H9 (cell line): ENCODE results near the gene THSD4. TPM values are rescaled to one million over a fixed set of nuclear protein-coding genes. Genes with fewer than 3 reads are reported as not detected.

Experiments used
- DNase-seq: peaks from one replicate; pipeline ENCODE4 v3.0.0-alpha.2; 2017
- H2AFZ ChIP-seq: one replicate; pipeline ENCODE4 v1.6.1; 2013; ENCODE audit warnings: mild to moderate bottlenecking, low read length, control low read depth, moderate library complexity
- H2AK5ac ChIP-seq: 2 replicates; pipeline ENCODE4 v1.6.1; 2013; ENCODE audit warnings: low read length, control low read depth, mixed read lengths; ENCODE audit not compliant: insufficient read length
- H2BK120ac ChIP-seq: one replicate; pipeline ENCODE4 v1.6.1; 2013; ENCODE audit warnings: low read depth, mild to moderate bottlenecking, low read length, control low read depth, inconsistent platforms; ENCODE audit not compliant: poor library complexity, severe bottlenecking
- H2BK12ac ChIP-seq: 2 replicates; pipeline ENCODE4 v1.6.1; 2013; ENCODE audit warnings: low read length, control low read depth, mixed read lengths, low read depth; ENCODE audit not compliant: insufficient read length
- H2BK15ac ChIP-seq: 2 replicates; pipeline ENCODE4 v1.6.1; 2013; ENCODE audit warnings: low read depth, low read length, control low read depth
- H2BK20ac ChIP-seq: one replicate; pipeline ENCODE4 v1.6.1; 2013; ENCODE audit warnings: low read depth, mild to moderate bottlenecking, low read length, control low read depth, inconsistent platforms; ENCODE audit not compliant: poor library complexity, severe bottlenecking
- H2BK5ac ChIP-seq: 2 replicates; pipeline ENCODE4 v1.6.1; 2013; ENCODE audit warnings: low read length, control low read depth, mixed read lengths; ENCODE audit not compliant: insufficient read length
- H3K14ac ChIP-seq: 2 replicates; pipeline ENCODE4 v1.6.1; 2013; ENCODE audit warnings: low read length, control low read depth; ENCODE audit not compliant: insufficient read depth
- H3K18ac ChIP-seq: 2 replicates; pipeline ENCODE4 v1.6.1; 2013; ENCODE audit warnings: low read depth, mild to moderate bottlenecking, mixed read lengths, low read length, control low read depth; ENCODE audit not compliant: insufficient read length
- H3K23ac ChIP-seq: 2 replicates; pipeline ENCODE4 v1.6.1; 2013; ENCODE audit warnings: low read length, control low read depth, mixed read lengths, low read depth; ENCODE audit not compliant: insufficient read length
- H3K23me2 ChIP-seq: 2 replicates; pipeline ENCODE4 v1.6.1; 2013; ENCODE audit warnings: low read depth, mild to moderate bottlenecking, mixed read lengths, low read length, control low read depth; ENCODE audit not compliant: insufficient read length, poor library complexity, severe bottlenecking
- H3K27ac ChIP-seq: 2 replicates; pipeline ENCODE4 v1.5.1; 2013; ENCODE audit warnings: low read length, control low read depth, mixed read lengths, low read depth; ENCODE audit not compliant: insufficient read length
- H3K27me3 ChIP-seq: 2 replicates; pipeline ENCODE4 v1.6.1; 2013; ENCODE audit warnings: low read length, control low read depth, inconsistent platforms; ENCODE audit not compliant: insufficient read depth
- H3K4ac ChIP-seq: 2 replicates; pipeline ENCODE4 v1.6.1; 2013; ENCODE audit warnings: low read depth, mild to moderate bottlenecking, control low read depth, inconsistent platforms, low read length, moderate library complexity
- H3K4me1 ChIP-seq: 2 replicates; pipeline ENCODE4 v1.6.1; 2013; ENCODE audit warnings: low read length, control low read depth, inconsistent platforms; ENCODE audit not compliant: insufficient read depth
- H3K4me2 ChIP-seq: 2 replicates; pipeline ENCODE4 v1.6.1; 2013; ENCODE audit warnings: low read length, control low read depth, mixed read lengths; ENCODE audit not compliant: insufficient read length, insufficient read depth
- H3K56ac ChIP-seq: 2 replicates; pipeline ENCODE4 v1.6.1; 2013; ENCODE audit warnings: low read depth, mild to moderate bottlenecking, mixed read lengths, low read length, control low read depth; ENCODE audit not compliant: insufficient read length
- H3K79me1 ChIP-seq: 2 replicates; pipeline ENCODE4 v1.6.1; 2013; ENCODE audit warnings: low read depth, mild to moderate bottlenecking, moderate library complexity, low read length, control low read depth, inconsistent platforms; ENCODE audit not compliant: insufficient read depth, poor library complexity, severe bottlenecking
- H3K79me2 ChIP-seq: 2 replicates; pipeline ENCODE4 v1.6.1; 2013; ENCODE audit warnings: low read length, control low read depth, inconsistent platforms; ENCODE audit not compliant: insufficient read depth
- H3K9ac ChIP-seq: 2 replicates; pipeline ENCODE4 v1.6.1; 2013; ENCODE audit warnings: low read length, control low read depth, mixed read lengths; ENCODE audit not compliant: insufficient read length; ENCODE audit errors: extremely low read depth
- H3K9me3 ChIP-seq: one replicate; pipeline ENCODE4 v1.6.1; 2013; ENCODE audit warnings: low read depth, low read length, inconsistent platforms; ENCODE audit not compliant: control insufficient read depth
- H3T11ph ChIP-seq: one replicate; pipeline ENCODE4 v1.6.1; 2013; ENCODE audit warnings: mild to moderate bottlenecking, low read length, control low read depth, inconsistent platforms
- H4K20me1 ChIP-seq: one replicate; pipeline ENCODE4 v1.6.1; 2013; ENCODE audit not compliant: control insufficient read depth, insufficient read length, insufficient read depth
- H4K5ac ChIP-seq: 2 replicates; pipeline ENCODE4 v1.6.1; 2013; ENCODE audit warnings: low read depth, mild to moderate bottlenecking, mixed read lengths, low read length, control low read depth; ENCODE audit not compliant: insufficient read length
- H4K8ac ChIP-seq: replicated peaks from 2 replicates; pipeline ENCODE4 v1.6.1; 2013; ENCODE audit warnings: low read length, control low read depth, mixed read lengths, low read depth; ENCODE audit not compliant: insufficient read length
- H4K91ac ChIP-seq: 2 replicates; pipeline ENCODE4 v1.6.1; 2013; ENCODE audit warnings: low read depth, mild to moderate bottlenecking, moderate library complexity, mixed read lengths, low read length, control low read depth; ENCODE audit not compliant: insufficient read length
- H3K27ac Mint-ChIP-seq, 3 experiments: 2 replicates in 2 of 3; 3 replicates in 1 of 3; pipeline ENCODE4 v1.8.0; 2020 to 2021; ENCODE audit warnings: mixed read lengths in 3 of 3, mild to moderate bottlenecking in 1 of 3, moderate library complexity in 1 of 3
- H3K27me3 Mint-ChIP-seq: 2 replicates; pipeline ENCODE4 v1.8.0; 2021; ENCODE audit warnings: low read depth, mild to moderate bottlenecking, moderate library complexity, mixed read lengths
- H3K36me3 Mint-ChIP-seq, 3 experiments: 2 replicates in 2 of 3; 3 replicates in 1 of 3; pipeline ENCODE4 v1.8.0; 2020 to 2021; ENCODE audit warnings: low read depth in 3 of 3, mixed read lengths in 3 of 3; ENCODE audit not compliant: insufficient read depth in 1 of 3
- H3K4me1 Mint-ChIP-seq, 2 experiments: 2 replicates each; pipeline ENCODE4 v1.8.0; 2020; ENCODE audit warnings: mixed read lengths in 2 of 2
- H3K4me3 Mint-ChIP-seq, 2 experiments: 2 replicates in 1 of 2; 3 replicates in 1 of 2; pipeline ENCODE4 v1.8.0; 2020 to 2021; ENCODE audit warnings: mild to moderate bottlenecking in 2 of 2, mixed read lengths in 2 of 2, moderate library complexity in 1 of 2
- H3K9me3 Mint-ChIP-seq, 2 experiments: 2 replicates in 1 of 2; 3 replicates in 1 of 2; pipeline ENCODE4 v1.8.0; 2020; ENCODE audit warnings: mild to moderate bottlenecking in 2 of 2, mixed read lengths in 2 of 2, moderate library complexity in 1 of 2
- WGBS: extraction: QIAGEN DNeasy Blood & Tissue Kit; methylation state at CpG from one replicate; pipeline ENCODE4 v1.1.7; 2013; ENCODE audit warnings: missing lambda C conversion rate, low lambda C conversion rate, mixed read lengths; ENCODE audit not compliant: insufficient read length; ENCODE audit errors: extremely low coverage; 5-methylcytosine and 5-hydroxymethylcytosine counted together
- total RNA-seq: library from RNA; stranded (reverse); gene quantifications from 2 replicates; pipeline ENCODE4 v1.2.1, GENCODE V29; 2021
- TF ChIP-seq, protein P1 (sequence below): fragments of 200-600 bp; sonication (generic); conservative IDR thresholded peaks from 3 replicates; pipeline ENCODE4 v1.8.0; 2021; ENCODE audit warnings: antibody characterized with exemption, mild to moderate bottlenecking

The THSD4 gene
- total RNA-seq, 1 experiment from 2014 or later = 5.5 TPM

DNA sequence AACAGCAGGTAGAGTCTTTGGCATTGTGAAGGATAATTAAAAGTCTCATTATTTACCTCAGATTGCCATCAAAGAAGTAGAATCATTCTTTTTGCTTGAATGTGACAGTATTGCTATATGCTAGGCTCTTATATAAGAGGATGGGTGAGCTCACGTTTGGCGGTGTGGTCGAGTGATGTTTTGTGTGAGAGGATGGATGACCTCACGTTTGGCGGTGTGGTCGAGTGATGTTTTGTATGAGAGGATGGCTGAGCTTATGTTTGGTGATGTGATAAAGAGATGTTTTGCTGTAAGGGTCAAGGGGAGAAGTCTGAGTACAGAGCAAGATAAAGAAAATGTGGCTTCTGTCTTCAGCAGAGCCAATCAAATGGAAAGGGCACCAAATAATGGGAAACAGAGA is 395.5 kb downstream of the THSD4 start:
- H3K4ac ChIP-seq = no peak overlapping the region
- no peaks in the 10 kb centered on the region for H3K27me3 ChIP-seq
- H2BK120ac ChIP-seq = no peak overlapping the region
- no peak overlapping the region for H3K56ac ChIP-seq
- no peak overlapping the region for H3K4me2 ChIP-seq
- no peak overlapping the region for H3K18ac ChIP-seq
- H3K9me3 ChIP-seq = no peaks in the 10 kb centered on the region
- no peak for DNase-seq
- H2AFZ ChIP-seq = no peak overlapping the region
- no peak overlapping the region for H3K23ac ChIP-seq
- no peak overlapping the region for H3T11ph ChIP-seq
- H3K36me3 Mint-ChIP-seq = no peaks in the 10 kb centered on the region
- no peaks in the 10 kb centered on the region for H3K9me3 Mint-ChIP-seq
- no peaks in the 10 kb centered on the region for H3K79me1 ChIP-seq
- H2AK5ac ChIP-seq = no peak overlapping the region
- H4K5ac ChIP-seq = no peak overlapping the region
- WGBS = 100% methylated on average over 4 of the region's 6 CpGs
- no peaks in the 10 kb centered on the region for H4K20me1 ChIP-seq
- H3K14ac ChIP-seq = no peak overlapping the region
- no peaks in the 10 kb centered on the region for H3K79me2 ChIP-seq
- peaks cover 10 to 13% of the 10 kb centered on the region in 2 experiments for H3K4me1 Mint-ChIP-seq
- no peak overlapping the region for H2BK20ac ChIP-seq
- H4K91ac ChIP-seq = no peak overlapping the region
- H3K27me3 Mint-ChIP-seq = no peaks in the 10 kb centered on the region
- TF ChIP-seq, protein P1, sequence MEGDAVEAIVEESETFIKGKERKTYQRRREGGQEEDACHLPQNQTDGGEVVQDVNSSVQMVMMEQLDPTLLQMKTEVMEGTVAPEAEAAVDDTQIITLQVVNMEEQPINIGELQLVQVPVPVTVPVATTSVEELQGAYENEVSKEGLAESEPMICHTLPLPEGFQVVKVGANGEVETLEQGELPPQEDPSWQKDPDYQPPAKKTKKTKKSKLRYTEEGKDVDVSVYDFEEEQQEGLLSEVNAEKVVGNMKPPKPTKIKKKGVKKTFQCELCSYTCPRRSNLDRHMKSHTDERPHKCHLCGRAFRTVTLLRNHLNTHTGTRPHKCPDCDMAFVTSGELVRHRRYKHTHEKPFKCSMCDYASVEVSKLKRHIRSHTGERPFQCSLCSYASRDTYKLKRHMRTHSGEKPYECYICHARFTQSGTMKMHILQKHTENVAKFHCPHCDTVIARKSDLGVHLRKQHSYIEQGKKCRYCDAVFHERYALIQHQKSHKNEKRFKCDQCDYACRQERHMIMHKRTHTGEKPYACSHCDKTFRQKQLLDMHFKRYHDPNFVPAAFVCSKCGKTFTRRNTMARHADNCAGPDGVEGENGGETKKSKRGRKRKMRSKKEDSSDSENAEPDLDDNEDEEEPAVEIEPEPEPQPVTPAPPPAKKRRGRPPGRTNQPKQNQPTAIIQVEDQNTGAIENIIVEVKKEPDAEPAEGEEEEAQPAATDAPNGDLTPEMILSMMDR = no peak
- peaks cover 3% of the 10 kb centered on the region; the same call in 1 of the 2 replicates for H3K4me1 ChIP-seq
- H3K9ac ChIP-seq = no peak overlapping the region
- H4K8ac ChIP-seq = no peak overlapping the region
- H3K23me2 ChIP-seq = no peaks in the 10 kb centered on the region
- H2BK15ac ChIP-seq = no peak overlapping the region
- no peak overlapping the region; a peak in 1 of 5 replicates for H3K4me3 Mint-ChIP-seq
- no peak overlapping the region for H2BK12ac ChIP-seq
- no peak overlapping the region for H2BK5ac ChIP-seq
- no peak overlapping the region for H3K27ac ChIP-seq
- no peak overlapping the region; a peak in 1 of 7 replicates for H3K27ac Mint-ChIP-seq
